Neural cell (in vitro differentiated cells): Measurements from ENCODE around the gene CCNH. TPM values are rescaled to one million over a fixed set of nuclear protein-coding genes. Genes with fewer than 3 reads are reported as not detected.

Source experiments
- H2AFZ ChIP-seq: fragments of 200-600, 300-800 bp; sonication (generic), shearing (Covaris generic); 2 replicates; pipeline ENCODE4 v1.6.0; 2014; ENCODE audit warnings: low read depth, mild to moderate bottlenecking, antibody characterized with exemption, low read length, moderate library complexity
- H3F3A ChIP-seq: fragments of 200-600 bp; shearing (Covaris generic); 2 replicates; pipeline ENCODE4 v1.6.1; 2016; ENCODE audit warnings: mild to moderate bottlenecking, moderate library complexity, mixed read lengths, antibody characterized with exemption, low read length; ENCODE audit not compliant: insufficient read depth, poor library complexity, severe bottlenecking
- H3K27ac ChIP-seq: fragments of 200-600, 300-800 bp; sonication (generic), shearing (Covaris generic); 2 replicates; pipeline ENCODE4 v1.5.1; 2014; ENCODE audit warnings: mild to moderate bottlenecking, low read length, moderate library complexity
- H3K27me3 ChIP-seq: fragments of 300-800, 200-600 bp; sonication (generic), shearing (Covaris generic); 2 replicates; pipeline ENCODE4 v1.6.0; 2014; ENCODE audit warnings: mild to moderate bottlenecking, low read depth, low read length, moderate library complexity; ENCODE audit not compliant: insufficient read depth
- H3K36me3 ChIP-seq: fragments of 300-800, 200-600 bp; sonication (generic), shearing (Covaris generic); 2 replicates; pipeline ENCODE4 v1.5.1; 2014; ENCODE audit warnings: mild to moderate bottlenecking, antibody characterized with exemption, low read length, moderate library complexity; ENCODE audit not compliant: insufficient read depth
- H3K4me2 ChIP-seq: fragments of 300-800, 200-600 bp; sonication (generic), shearing (Covaris generic); 2 replicates; pipeline ENCODE4 v1.6.0; 2014; ENCODE audit warnings: mild to moderate bottlenecking, low read length
- H3K4me3 ChIP-seq: fragments of 300-800, 200-600 bp; sonication (generic), shearing (Covaris generic); 2 replicates; pipeline ENCODE4 v1.5.1; 2014; ENCODE audit warnings: mild to moderate bottlenecking, low read length, moderate library complexity
- H3K79me2 ChIP-seq: fragments of 200-600 bp; shearing (Covaris generic); replicated peaks from 2 replicates; pipeline ENCODE4 v1.6.0; 2014; ENCODE audit warnings: mild to moderate bottlenecking, low read length, moderate library complexity; ENCODE audit not compliant: insufficient read depth
- H3K9ac ChIP-seq: fragments of 300-800, 200-600 bp; sonication (generic), shearing (Covaris generic); 2 replicates; pipeline ENCODE4 v1.6.1; 2016; ENCODE audit warnings: mild to moderate bottlenecking, low read length, mixed read lengths
- H3K9me2 ChIP-seq: fragments of 200-600 bp; shearing (Covaris generic); 2 replicates; pipeline ENCODE4 v1.6.1; 2016; ENCODE audit warnings: mild to moderate bottlenecking, low read length, mixed read lengths; ENCODE audit not compliant: insufficient read depth
- H3K9me3 ChIP-seq: fragments of 200-600, 300-800 bp; sonication (generic), shearing (Covaris generic); 2 replicates; pipeline ENCODE4 v1.6.1; 2016; ENCODE audit warnings: mild to moderate bottlenecking, mixed run types, low read length, moderate library complexity, mixed read lengths
- H4K20me1 ChIP-seq: fragments of 200-600 bp; shearing (Covaris generic); 2 replicates; pipeline ENCODE4 v1.6.1; 2016; ENCODE audit warnings: mild to moderate bottlenecking, mixed run types; ENCODE audit not compliant: insufficient read depth
- EP300 ChIP-seq: fragments of 450-650 bp; conservative IDR thresholded peaks from 2 replicates; pipeline ENCODE4 v1.6.1; 2014; ENCODE audit warnings: antibody characterized with exemption, mild to moderate bottlenecking, moderate library complexity; ENCODE audit not compliant: poor library complexity, severe bottlenecking
- EZH2 ChIP-seq: fragments of 200-600, 300-800 bp; shearing (Covaris generic), sonication (generic); IDR thresholded peaks from 2 replicates; pipeline ENCODE4 v1.6.1; 2014; ENCODE audit warnings: antibody characterized with exemption, low read length, borderline replicate concordance, mild to moderate bottlenecking; ENCODE audit not compliant: insufficient read depth, poor library complexity, severe bottlenecking
- MXI1 ChIP-seq: fragments of 450-650 bp; conservative IDR thresholded peaks from 2 replicates; pipeline ENCODE4 v1.6.1; 2014; ENCODE audit warnings: antibody characterized with exemption, mild to moderate bottlenecking; ENCODE audit not compliant: poor library complexity, severe bottlenecking
- POLR2AphosphoS5 ChIP-seq: IDR thresholded peaks from 2 replicates; pipeline ENCODE4 v1.6.1; 2012
- RAD21 ChIP-seq: fragments of 450-650 bp; conservative IDR thresholded peaks from 2 replicates; pipeline ENCODE4 v1.6.1; 2014; ENCODE audit warnings: antibody characterized with exemption, mild to moderate bottlenecking, moderate library complexity
- SMC3 ChIP-seq: fragments of 450-650 bp; conservative IDR thresholded peaks from 2 replicates; pipeline ENCODE4 v1.6.1; 2014; ENCODE audit warnings: antibody characterized with exemption, mild to moderate bottlenecking, moderate library complexity; ENCODE audit not compliant: poor library complexity
- TAF1 ChIP-seq: IDR thresholded peaks from 2 replicates; pipeline ENCODE4 v1.6.1; 2012; ENCODE audit warnings: low read depth
- polyA plus RNA-seq: library from polyadenylated mRNA; depleted of rRNA; stranded (reverse); fragments of >200 nt; gene quantifications from 2 replicates; pipeline ENCODE4 v1.2.3, GENCODE V29; 2014
- TF ChIP-seq, protein P1 (sequence below): IDR thresholded peaks from 2 replicates; pipeline ENCODE4 v1.6.1; 2012; ENCODE audit warnings: borderline replicate concordance
- TF ChIP-seq, protein P2 (sequence below): fragments of 450-650 bp; IDR thresholded peaks from 2 replicates; pipeline ENCODE4 v1.5.1; 2014; ENCODE audit warnings: antibody characterized with exemption, mild to moderate bottlenecking, moderate library complexity; ENCODE audit not compliant: poor library complexity, severe bottlenecking

Gene CCNH
- polyA plus RNA-seq, 1 donor from 2014 or later, result 127 TPM

DNA sequence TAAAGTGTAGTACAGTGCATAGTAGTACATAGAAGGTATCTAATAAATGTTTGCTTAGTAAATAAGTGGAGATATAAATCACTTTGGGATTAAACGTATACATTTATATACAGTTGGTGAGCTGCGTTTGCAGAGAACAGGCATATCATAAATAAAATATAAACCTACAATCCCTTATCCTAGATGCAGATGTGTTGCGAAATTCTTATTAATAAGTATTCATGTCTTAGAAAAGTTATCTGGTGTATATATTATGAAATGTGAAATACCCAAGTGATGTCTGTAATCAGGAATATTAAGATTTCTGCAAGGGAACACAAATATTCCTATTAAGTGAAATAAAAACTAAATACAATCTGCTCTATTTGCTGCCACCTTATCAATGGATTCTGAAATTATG is 8.8 kb downstream of the CCNH start:
- peaks cover 4% of the 10 kb centered on the region for H3K9me3 ChIP-seq
- H3K27ac ChIP-seq, result no peak overlapping the region
- H3K9ac ChIP-seq, result no peak overlapping the region
- H3F3A ChIP-seq, result no peaks in the 10 kb centered on the region
- H3K36me3 ChIP-seq, result peaks cover 18% of the 10 kb centered on the region
- H2AFZ ChIP-seq, result no peak overlapping the region
- H3K9me2 ChIP-seq, result no peaks in the 10 kb centered on the region
- H3K79me2 ChIP-seq, result peaks cover 12% of the 10 kb centered on the region
- no peak overlapping the region for H3K4me2 ChIP-seq
- TF ChIP-seq MXI1 (no peak), RAD21 (no peak), TAF1 (no peak), SMC3 (no peak), EZH2 (no peak), EP300 (no peak), POLR2AphosphoS5 (no peak)
- TF ChIP-seq, protein P1, sequence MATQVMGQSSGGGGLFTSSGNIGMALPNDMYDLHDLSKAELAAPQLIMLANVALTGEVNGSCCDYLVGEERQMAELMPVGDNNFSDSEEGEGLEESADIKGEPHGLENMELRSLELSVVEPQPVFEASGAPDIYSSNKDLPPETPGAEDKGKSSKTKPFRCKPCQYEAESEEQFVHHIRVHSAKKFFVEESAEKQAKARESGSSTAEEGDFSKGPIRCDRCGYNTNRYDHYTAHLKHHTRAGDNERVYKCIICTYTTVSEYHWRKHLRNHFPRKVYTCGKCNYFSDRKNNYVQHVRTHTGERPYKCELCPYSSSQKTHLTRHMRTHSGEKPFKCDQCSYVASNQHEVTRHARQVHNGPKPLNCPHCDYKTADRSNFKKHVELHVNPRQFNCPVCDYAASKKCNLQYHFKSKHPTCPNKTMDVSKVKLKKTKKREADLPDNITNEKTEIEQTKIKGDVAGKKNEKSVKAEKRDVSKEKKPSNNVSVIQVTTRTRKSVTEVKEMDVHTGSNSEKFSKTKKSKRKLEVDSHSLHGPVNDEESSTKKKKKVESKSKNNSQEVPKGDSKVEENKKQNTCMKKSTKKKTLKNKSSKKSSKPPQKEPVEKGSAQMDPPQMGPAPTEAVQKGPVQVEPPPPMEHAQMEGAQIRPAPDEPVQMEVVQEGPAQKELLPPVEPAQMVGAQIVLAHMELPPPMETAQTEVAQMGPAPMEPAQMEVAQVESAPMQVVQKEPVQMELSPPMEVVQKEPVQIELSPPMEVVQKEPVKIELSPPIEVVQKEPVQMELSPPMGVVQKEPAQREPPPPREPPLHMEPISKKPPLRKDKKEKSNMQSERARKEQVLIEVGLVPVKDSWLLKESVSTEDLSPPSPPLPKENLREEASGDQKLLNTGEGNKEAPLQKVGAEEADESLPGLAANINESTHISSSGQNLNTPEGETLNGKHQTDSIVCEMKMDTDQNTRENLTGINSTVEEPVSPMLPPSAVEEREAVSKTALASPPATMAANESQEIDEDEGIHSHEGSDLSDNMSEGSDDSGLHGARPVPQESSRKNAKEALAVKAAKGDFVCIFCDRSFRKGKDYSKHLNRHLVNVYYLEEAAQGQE, result no peak
- TF ChIP-seq, protein P2, sequence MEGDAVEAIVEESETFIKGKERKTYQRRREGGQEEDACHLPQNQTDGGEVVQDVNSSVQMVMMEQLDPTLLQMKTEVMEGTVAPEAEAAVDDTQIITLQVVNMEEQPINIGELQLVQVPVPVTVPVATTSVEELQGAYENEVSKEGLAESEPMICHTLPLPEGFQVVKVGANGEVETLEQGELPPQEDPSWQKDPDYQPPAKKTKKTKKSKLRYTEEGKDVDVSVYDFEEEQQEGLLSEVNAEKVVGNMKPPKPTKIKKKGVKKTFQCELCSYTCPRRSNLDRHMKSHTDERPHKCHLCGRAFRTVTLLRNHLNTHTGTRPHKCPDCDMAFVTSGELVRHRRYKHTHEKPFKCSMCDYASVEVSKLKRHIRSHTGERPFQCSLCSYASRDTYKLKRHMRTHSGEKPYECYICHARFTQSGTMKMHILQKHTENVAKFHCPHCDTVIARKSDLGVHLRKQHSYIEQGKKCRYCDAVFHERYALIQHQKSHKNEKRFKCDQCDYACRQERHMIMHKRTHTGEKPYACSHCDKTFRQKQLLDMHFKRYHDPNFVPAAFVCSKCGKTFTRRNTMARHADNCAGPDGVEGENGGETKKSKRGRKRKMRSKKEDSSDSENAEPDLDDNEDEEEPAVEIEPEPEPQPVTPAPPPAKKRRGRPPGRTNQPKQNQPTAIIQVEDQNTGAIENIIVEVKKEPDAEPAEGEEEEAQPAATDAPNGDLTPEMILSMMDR, result no peak
- H3K27me3 ChIP-seq, result no peaks in the 10 kb centered on the region
- H3K4me3 ChIP-seq, result no peak overlapping the region
- H4K20me1 ChIP-seq, result no peaks in the 10 kb centered on the region

DNA sequence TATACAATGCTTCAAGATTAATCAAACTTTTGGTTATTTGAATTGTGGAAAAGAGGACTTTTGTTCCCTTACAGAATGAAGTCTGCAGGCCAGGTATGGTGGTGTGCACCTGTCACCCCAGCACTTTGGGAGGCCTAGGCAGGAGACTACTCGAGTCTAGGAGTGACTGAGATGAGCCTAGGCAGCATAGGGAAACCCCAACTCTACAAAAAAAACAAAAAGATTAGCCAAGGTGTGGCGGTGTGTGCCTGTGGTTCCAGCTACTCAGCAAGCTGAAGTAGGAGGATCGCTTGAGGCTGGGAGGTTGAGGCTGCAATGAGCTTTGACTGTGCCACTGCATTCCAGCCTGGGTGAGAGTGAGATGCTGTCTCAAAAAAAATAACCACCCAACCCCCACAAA is 9.3 kb downstream of the CCNH start:
- Histone ChIP-seq H3K27ac (no peak overlapping the region), H2AFZ (no peak overlapping the region), H3K9ac (no peak overlapping the region), H3K36me3 (peaks cover 19% of the 10 kb centered on the region), H3K4me3 (no peak overlapping the region), H3K4me2 (no peak overlapping the region), H3K9me3 (peaks cover 4% of the 10 kb centered on the region), H3K27me3 (no peaks in the 10 kb centered on the region), H3K79me2 (peaks cover 8% of the 10 kb centered on the region), H3F3A (no peaks in the 10 kb centered on the region), H3K9me2 (no peaks in the 10 kb centered on the region), H4K20me1 (no peaks in the 10 kb centered on the region)
- TF ChIP-seq, protein P1, result no peak
- TF ChIP-seq, protein P2, result no peak
- TF ChIP-seq RAD21 (no peak), POLR2AphosphoS5 (no peak), EZH2 (no peak), MXI1 (no peak), EP300 (no peak)
